Ureter (tissue), 1 donor: ENCODE measurements around the gene BUB1B. TPM values are rescaled to one million over a fixed set of nuclear protein-coding genes. Genes with fewer than 3 reads are reported as not detected.
A peak's percentile ranks its signal among the peaks of the same experiment; 100 is the strongest.
"Not testable (repeated sequence)": the region's sequence is repeated elsewhere in the genome, so short reads cannot be mapped to it uniquely, and the experiment has no call there.

Source experiments
- DNase-seq: peaks from one replicate; pipeline ENCODE4 v3.0.0-alpha.2; 2020; ENCODE audit warnings: low spot score
- total RNA-seq: library from RNA; stranded (reverse); gene quantifications from one replicate; pipeline ENCODE4 v1.2.4, GENCODE V29; 2023
- donor health status: DM: yes; HTN: yes; CAD: no.

The BUB1B gene, protein sequence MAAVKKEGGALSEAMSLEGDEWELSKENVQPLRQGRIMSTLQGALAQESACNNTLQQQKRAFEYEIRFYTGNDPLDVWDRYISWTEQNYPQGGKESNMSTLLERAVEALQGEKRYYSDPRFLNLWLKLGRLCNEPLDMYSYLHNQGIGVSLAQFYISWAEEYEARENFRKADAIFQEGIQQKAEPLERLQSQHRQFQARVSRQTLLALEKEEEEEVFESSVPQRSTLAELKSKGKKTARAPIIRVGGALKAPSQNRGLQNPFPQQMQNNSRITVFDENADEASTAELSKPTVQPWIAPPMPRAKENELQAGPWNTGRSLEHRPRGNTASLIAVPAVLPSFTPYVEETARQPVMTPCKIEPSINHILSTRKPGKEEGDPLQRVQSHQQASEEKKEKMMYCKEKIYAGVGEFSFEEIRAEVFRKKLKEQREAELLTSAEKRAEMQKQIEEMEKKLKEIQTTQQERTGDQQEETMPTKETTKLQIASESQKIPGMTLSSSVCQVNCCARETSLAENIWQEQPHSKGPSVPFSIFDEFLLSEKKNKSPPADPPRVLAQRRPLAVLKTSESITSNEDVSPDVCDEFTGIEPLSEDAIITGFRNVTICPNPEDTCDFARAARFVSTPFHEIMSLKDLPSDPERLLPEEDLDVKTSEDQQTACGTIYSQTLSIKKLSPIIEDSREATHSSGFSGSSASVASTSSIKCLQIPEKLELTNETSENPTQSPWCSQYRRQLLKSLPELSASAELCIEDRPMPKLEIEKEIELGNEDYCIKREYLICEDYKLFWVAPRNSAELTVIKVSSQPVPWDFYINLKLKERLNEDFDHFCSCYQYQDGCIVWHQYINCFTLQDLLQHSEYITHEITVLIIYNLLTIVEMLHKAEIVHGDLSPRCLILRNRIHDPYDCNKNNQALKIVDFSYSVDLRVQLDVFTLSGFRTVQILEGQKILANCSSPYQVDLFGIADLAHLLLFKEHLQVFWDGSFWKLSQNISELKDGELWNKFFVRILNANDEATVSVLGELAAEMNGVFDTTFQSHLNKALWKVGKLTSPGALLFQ
- 1.9 TPM for total RNA-seq

DNA sequence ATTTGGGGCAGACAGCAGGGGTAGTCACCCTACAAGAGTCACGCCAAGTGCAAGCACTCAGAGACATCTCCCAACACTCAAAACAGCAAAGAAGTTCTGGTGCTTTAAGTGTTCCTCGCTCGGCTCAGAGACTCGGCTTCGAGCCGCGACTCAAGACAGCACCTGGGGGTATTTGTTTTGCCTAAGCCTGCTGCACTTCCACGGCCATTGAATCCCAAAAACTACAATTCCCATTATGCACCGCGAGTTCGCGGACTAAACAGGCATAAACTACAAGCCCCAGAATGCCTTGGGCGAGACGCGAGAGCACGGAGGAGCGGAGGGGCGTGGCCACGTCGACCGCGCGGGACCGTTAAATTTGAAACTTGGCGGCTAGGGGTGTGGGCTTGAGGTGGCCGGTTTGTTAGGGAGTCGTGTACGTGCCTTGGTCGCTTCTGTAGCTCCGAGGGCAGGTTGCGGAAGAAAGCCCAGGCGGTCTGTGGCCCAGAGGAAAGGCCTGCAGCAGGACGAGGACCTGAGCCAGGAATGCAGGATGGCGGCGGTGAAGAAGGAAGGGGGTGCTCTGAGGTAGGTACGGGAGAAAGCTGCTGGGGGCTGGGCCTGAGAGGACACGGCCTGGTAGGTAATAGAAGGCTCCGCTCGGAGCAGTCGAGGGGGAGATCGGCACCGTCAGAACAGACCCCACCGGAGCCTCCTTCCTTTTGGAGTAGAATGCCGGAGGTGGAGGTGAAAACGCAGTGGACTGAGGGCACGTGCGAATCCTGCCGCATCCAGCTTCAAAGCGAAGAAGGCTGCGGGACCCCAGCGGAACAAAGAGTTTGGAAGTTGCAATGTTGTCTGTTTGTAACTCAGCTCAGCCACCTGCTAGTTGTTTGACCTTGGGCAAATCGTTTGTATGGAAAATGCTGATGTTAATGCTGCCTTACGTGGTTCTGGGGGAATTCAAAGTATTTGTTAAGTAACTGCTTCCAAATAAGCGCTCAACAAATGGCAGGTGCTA, at the start of gene BUB1B:
Gene BUB1B (plus strand): TSS at position 381 of the 1,000 bp plus-strand sequence. CDS start 152 bp downstream, at position 533.
- peak; percentile 93 for DNase-seq

DNA sequence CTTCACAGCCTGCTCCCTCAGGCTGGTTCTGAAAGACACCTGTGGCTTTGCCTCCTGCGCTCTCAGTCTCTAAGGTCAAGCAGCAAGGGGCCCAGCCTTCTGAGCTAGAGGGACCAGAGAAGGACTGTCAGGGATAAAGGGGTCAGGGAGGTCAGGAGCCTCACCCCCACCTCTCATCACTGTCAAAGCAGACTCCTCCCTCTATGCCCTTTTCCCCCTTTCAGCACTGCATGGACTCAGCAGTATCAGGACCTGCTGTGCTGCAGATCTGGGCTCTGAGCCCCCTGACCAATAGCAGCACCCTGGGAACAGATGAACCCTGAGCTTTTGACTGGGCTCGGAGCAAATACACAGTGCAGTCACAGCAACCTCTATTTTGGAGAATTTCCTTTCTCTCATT, 49.0 kb upstream of the BUB1B start:
- no peak for DNase-seq

DNA sequence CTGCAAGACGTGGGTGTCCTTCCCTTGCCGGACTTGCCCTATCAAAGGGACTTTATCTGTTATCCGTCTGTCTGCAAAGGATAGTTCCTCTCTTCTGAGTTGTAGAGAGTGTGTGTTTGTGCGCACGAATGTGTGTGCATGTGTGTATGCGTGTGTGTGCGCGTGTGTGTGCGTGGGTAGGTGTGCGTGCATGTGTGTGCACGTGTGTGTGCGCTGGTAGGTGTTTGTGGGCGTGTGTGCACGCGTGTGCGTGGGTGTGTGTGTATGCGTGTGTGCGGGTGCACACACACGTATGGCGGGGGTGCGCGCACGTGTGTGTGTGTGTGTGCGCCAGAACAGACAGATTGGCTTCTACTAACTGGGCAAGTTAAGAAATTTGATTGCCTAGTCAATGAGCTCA, 48.1 kb upstream of the BUB1B start:
- no peak for DNase-seq

GRCh38 chr15:40114218-40114617, 46.7 kb upstream of the BUB1B start:
- no peak for DNase-seq

DNA sequence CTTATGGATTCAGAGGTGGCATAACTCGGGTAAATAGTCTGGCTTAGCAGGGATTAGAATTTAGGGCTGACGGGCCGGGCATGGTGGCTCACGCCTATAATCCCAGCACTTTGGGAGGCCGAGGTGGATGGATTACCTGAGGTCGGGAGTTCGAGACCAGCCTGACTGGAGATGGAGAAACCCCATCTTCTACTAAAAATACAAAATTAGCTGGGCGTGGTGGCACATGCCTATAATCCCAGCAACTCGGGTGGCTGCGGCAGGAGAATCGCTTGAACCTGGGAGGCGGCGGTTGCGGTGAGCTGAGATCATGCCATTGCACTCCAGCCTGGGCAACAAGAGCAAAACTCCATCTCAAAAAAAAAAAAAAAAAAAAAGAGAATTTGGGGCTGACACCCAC, 45.8 kb upstream of the BUB1B start:
- DNase-seq: not testable (repeated sequence)

DNA sequence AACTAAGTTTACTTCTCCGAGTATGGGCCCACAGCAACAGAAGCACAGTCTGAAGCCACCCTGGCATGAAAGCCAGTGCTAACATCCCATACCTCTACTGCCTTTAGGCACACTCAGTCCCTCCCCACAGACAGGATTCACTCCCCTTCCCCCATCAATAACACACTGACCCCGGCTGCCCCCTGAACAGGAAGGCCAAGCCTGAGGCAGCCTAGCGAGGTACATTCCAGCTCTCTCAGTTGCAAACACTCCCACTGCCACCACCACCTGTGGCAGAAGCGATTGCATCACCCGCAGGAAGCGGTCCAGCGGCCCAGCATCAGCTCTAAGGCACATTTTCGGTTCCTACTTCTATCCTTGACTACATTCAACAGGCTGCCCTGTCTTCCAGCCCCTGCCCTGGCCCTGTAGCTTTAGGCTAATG, 45.2 kb upstream of the BUB1B start:
- DNase-seq: no peak

GRCh38 chr15:40118473-40118872, 42.4 kb upstream of the BUB1B start:
- no peak for DNase-seq

DNA sequence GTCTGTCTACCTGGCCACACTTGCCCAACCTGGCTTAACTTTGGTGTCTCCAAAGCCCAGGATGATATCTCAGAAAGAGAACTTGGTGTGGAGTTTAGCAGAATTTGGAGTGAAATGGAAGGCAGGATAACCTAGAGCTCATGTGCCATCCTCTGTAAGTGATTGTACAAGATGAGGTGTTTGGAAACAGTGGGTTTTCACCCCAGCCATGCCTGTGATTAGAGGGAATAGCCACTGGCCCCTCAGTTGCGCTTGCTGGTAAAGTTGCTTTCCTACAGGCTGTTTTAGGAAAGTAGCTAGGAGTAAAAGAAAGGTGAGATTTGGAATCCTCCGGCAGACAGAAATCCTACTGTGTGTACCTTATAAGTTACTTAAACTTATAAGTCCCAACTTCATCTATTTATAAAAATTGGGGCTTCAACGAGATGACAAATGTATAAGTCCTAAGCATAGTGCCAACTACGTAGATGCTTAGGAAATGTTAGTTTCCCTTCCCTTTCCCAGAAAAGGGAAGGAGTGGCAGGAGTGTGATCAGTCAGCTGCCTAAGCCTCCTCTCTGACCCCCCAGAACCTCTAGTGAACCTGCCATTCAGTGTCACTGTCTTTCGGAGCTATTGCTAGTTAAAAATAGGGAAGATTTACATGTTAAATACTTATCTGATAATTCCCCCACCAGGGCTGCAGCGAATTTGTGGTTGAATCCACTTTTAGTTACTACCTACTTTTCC, 38.8 kb upstream of the BUB1B start:
- DNase-seq: no peak

- DNase-seq: not testable (repeated sequence)
These were observed 37.9 kb upstream of the BUB1B start for GRCh38 chr15:40122989-40123388.

GRCh38 chr15:40123863-40124262, 37.0 kb upstream of the BUB1B start:
- not testable (repeated sequence) for DNase-seq

DNA sequence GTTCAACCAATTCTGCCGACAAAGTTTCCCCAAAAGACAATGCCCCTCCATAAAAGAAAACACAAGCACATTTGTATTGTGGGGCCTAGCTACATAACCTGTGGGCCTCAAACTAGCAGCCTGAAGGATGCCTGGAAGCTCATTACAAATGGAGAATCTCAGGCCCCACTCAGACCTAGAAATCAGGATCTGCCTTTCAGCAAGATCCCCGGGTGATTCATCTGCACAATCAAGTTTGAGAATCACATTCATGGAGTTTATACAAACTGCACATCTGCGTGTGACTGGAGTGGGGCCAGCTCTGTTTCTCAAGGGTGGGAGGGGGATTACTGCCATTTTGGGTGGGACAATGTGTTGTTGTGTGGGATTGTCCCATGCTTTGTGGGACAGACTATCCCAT, 36.5 kb upstream of the BUB1B start:
- DNase-seq: not testable (repeated sequence)

DNA sequence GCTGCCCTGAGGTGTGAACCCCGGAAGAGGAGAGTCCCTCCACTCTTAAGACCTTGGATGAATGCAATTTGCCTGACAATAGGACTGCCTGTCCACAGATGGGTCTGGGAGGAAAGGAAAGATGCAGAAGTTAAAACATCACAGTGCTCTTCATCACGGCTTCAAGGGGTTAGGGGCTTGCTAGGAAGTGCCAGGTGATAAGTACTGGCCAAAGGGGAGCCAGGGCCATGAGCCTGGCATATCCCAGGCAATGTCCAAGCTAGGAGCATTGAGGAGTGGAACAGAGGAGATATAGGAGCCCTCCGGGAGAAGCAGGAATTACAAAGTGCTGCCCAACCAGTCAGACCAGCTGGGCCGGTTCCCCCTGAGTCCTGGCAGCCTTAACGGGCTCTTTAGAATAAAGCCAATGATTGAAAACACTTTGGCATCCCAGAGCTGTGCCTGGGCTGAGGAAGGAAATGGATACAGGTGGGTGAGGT, 36.0 kb upstream of the BUB1B start:
- DNase-seq: not testable (repeated sequence)

- DNase-seq: no peak
These were observed 34.9 kb upstream of the BUB1B start for GRCh38 chr15:40125950-40126349.

GRCh38 chr15:40128766-40129660, 31.9 kb upstream of the BUB1B start:
- no peak for DNase-seq

DNA sequence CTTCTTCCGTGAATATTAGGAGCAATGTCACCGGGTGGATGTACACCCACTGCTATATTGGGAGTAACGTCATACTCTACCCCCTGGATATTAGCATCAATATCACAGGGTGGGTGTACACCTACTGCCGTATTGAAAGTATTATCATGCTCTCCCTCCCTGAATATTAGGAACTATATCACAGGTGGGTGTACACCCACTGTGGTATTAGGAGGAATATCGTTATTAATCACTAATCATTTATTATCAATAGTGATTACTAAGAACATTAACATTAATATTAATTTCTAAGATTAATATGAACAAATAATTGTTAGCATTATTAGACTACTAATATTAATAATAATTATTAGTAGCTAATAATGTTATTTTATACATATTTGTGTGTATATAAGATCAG, 30.8 kb upstream of the BUB1B start:
- no peak for DNase-seq

DNA sequence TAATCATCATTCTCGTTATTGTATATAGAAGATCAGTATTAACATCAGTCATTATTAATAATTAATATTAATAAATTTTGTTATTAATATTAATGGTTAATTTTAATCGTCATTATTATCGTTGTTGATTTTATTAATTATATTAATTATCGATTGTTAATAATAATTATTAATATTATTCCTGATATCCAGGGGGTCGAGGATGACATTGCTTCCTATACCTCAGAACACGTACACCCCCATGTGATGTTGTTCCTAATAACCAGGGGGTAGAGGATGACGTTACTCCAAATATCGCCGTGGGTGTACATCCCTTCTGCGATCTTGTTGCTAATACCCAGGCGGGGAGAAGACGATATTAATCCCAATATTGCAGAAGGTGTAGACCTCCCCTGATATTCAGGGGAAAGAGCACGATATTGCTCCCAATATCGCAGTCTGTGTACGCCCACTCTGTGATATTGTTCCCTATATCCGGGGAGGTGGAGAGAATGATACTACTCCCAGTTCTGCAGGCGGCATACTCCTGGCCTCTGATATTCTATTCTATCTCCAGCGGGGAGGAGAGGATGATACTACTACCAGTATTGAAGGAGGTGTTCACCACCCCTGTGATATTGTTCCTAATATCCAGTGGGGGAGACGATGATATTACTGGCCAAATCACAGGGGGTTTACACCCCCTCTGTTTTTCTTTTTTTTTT, 29.9 kb upstream of the BUB1B start:
- no peak for DNase-seq

GRCh38 chr15:40133544-40133943, 27.3 kb upstream of the BUB1B start:
- no peak for DNase-seq

DNA sequence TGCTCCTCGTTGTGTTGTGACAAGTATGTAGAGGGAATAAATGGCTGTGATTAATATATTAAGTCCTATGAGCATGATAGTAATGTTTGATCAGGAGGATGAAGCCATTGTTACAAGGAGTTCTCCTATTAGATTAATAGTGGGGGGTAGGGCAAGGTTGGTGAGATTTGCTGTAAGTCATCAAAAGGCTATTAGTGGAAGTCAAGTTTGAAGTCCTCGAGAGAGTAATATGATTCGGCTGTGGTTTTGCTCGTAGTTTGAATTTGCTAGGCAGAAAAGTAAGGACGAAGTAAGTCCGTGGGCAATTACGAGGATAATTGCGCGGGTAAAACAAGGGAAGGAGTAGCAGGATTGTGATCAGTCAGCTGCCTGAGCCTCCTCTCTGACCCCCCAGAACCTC, 26.0 kb upstream of the BUB1B start:
- DNase-seq: no peak
